ENCODE data around the gene KIF22. TPM values are rescaled to one million over a fixed set of nuclear protein-coding genes. Genes with fewer than 3 reads are reported as not detected.

KIF22 gene
- total RNA-seq, 1 experiment from 2014 or later, result 155 TPM

GRCh38 chr16:29790183-29790948 lies at the start of gene KIF22 (continued):
- TF ChIP-seq ATF3 (IDR thresholded peaks at IDR 0.05) (no peak), POLR2AphosphoS5 (IDR thresholded peaks at IDR 0.05; ENCODE audit: low read depth, low read length) (peak; percentile 80), SRF (IDR thresholded peaks at IDR 0.05; ENCODE audit: low read depth) (no peak; the same call in 1 of the 2 replicates), TCF7L2 (IDR thresholded peaks at IDR 0.05; ENCODE audit: borderline replicate concordance, extremely low read depth, insufficient read depth, insufficient read length) (peak; percentile 38), EZH2phosphoT487 (IDR thresholded peaks at IDR 0.05; ENCODE audit: borderline replicate concordance) (no peak), SIN3A (IDR thresholded peaks at IDR 0.05; ENCODE audit: low read depth) (peak; percentile 89)

GRCh38 chr16:29742683-29743275 lies 47.8 kb upstream of the KIF22 start:
- DNase-seq (ENCODE audit: low read depth, low spot score), result no peak
- BruUV-seq (replicated peaks), result no TSS peak
- no peak overlapping the region for H3K4me2 ChIP-seq (ENCODE audit: low read length)
- no peaks in the 10 kb centered on the region for H3K4me1 ChIP-seq (ENCODE audit: control insufficient read depth in 1 of 2, insufficient read depth in 2 of 2, low read length in 2 of 2)
- intact Hi-C loops (cut with micrococcal nuclease), result no loop called here
- no peaks in the 10 kb centered on the region for H4K20me1 ChIP-seq (ENCODE audit: insufficient read depth)
- no peaks in the 10 kb centered on the region for H3K79me2 ChIP-seq (ENCODE audit: insufficient read depth, low read length)
- no peak for ATAC-seq
- no peaks in the 10 kb centered on the region for H3K27me3 ChIP-seq (ENCODE audit: insufficient read depth, low read length)
- no peaks in the 10 kb centered on the region for H3K9me2 ChIP-seq (ENCODE audit: insufficient read depth)
- CTCF ChIA-PET, result no interaction called here
- H3K27ac ChIP-seq (ENCODE audit: low read depth, low read length), result no peak overlapping the region
- TF ChIP-seq CEBPB (IDR thresholded peaks at IDR 0.05; ENCODE audit: low read depth) (no peak), SRF (IDR thresholded peaks at IDR 0.05; ENCODE audit: low read depth) (no peak), ATF3 (IDR thresholded peaks at IDR 0.05) (no peak), SP1 (IDR thresholded peaks at IDR 0.05; ENCODE audit: low read depth) (no peak)
- H2AFZ ChIP-seq (ENCODE audit: low read depth, low read length, poor library complexity, severe bottlenecking), result no peak overlapping the region
- RAD21 ChIA-PET (ENCODE audit: low non-redundant PET in 1 of 2, low total read pairs in 2 of 2, uncharacterized antibody in 2 of 2, unreplicated experiment in 2 of 2), result no interaction called here
- POLR2A ChIA-PET, result no interaction called here
- no peak overlapping the region for H3K9ac ChIP-seq (ENCODE audit: low read length)
- no peak overlapping the region for H3K4me3 ChIP-seq (replicated peaks in 1 of 2; ENCODE audit: low read depth in 1 of 2, low read length in 2 of 2)
- H3K36me3 ChIP-seq (ENCODE audit: control insufficient read depth in 1 of 2, insufficient read depth in 2 of 2, low read length in 2 of 2), result no peaks in the 10 kb centered on the region
- H3K9me3 ChIP-seq (ENCODE audit: control insufficient read depth in 1 of 2, insufficient read depth in 1 of 2, low read depth in 1 of 2, low read length in 2 of 2), result no peaks in the 10 kb centered on the region
